ENCODE measurements around the gene LSP1.
A peak's percentile ranks its signal among the peaks of the same experiment; 100 is the strongest.

LSP1 gene

DNA sequence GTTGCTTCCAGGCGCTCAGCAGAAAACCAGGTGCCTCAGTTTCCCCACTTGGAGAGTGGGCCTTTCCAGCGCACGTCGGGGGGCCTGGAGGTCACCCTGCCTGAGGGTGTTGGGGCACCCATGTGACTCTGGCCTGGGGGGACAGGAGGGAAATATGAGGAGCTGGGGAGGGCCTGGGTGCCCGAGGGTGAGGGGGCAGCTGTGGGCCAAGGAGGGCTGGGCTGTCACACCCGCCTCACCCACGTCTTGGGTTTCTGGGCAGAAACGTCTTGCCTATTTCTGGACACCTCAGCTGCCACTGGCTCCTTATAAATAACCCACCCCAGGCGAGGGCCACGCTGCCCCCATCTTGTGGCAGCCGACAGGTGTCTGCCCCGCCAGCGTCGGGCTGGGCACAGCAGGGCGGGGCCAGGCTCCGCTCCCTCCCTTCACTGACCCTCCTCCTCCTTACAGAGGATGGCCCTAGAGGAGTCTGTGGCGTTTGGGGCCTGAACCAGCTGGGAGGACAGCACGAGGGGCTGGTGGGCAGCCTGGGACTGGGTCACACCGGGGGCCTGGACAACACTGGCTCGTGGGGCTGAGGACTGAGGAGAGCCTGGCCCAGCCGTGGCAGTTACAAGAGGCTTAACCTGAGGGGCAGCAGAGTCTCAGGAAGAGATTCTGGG lies 68.2 kb downstream of the LSP1 start:
- Mint-ChIP-seq H3K27me3 (peaks cover 44% of the 10 kb centered on the region), H3K4me3 (no peak overlapping the region)

DNA sequence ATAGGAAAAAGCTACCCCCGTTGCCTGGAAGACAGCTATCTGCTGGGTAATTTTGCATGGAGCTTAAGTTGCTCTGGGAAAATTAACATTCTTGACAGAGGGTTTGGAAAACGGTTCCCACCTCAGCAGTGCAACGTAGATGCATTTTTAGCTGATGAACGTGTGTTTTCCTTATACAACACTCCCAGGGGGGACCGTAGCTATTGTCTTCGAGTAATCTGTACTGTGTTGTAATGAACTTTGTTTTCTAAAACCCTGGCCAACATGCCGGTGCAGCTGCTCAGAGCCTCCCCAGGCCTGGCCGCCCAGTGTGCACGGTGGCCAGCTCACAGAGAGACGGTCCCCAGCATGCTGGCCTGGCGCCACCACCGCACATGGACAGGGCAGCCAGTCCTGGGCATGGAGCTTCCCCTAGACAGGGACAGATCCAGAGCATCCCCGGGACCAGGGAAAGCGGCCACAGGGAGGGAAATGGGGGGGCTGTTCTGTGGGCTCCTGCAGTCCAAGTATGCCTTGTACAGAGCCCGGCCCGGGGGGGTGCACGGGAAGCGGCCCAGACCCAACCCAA lies 68.8 kb downstream of the LSP1 start:
- CTCF ChIA-PET, result interaction anchor here (1.0 to 2.3 kb wide), 5 partner anchors 31 to 282 kb away, joined by 3 to 9 read pairs (median 5); partner anchors contain the start of gene PRR33
- H3K4me3 Mint-ChIP-seq, result no peak overlapping the region
- H3K27ac Mint-ChIP-seq, result no peak overlapping the region
- H3K4me1 Mint-ChIP-seq, result peaks cover 6% of the 10 kb centered on the region
- H3K9me3 Mint-ChIP-seq, result no peaks in the 10 kb centered on the region
- H3K36me3 Mint-ChIP-seq, result no peaks in the 10 kb centered on the region
- no peak for DNase-seq
- H3K27me3 Mint-ChIP-seq, result peaks cover 48% of the 10 kb centered on the region

More for the DNA sequence above, 68.2 kb downstream of the LSP1 start:
- Mint-ChIP-seq H3K36me3 (no peaks in the 10 kb centered on the region), H3K9me3 (no peaks in the 10 kb centered on the region), H3K4me1 (peaks cover 8% of the 10 kb centered on the region), H3K27ac (peak overlapping the region; percentile 49)
- CTCF ChIA-PET, result interaction anchor here (0.6 to 2.3 kb wide), 4 partner anchors 29 to 85 kb away, joined by 3 to 9 read pairs (median 6); partner anchors contain the start of gene PRR33
- no peak for DNase-seq

- no peak overlapping the region for H3K4me3 Mint-ChIP-seq
- peaks cover 6% of the 10 kb centered on the region for H3K4me1 Mint-ChIP-seq
- H3K36me3 Mint-ChIP-seq, result no peaks in the 10 kb centered on the region
- no peak for DNase-seq
- no peak overlapping the region for H3K27ac Mint-ChIP-seq
- peaks cover 50% of the 10 kb centered on the region for H3K27me3 Mint-ChIP-seq
- CTCF ChIA-PET, result interaction anchor here (0.6 to 2.3 kb wide), 6 partner anchors 31 to 1182 kb away, joined by 3 to 9 read pairs (median 4); partner anchors contain the start of gene PRR33
- no peaks in the 10 kb centered on the region for H3K9me3 Mint-ChIP-seq
Measured at GRCh38 chr11:1922481-1923081, 69.7 kb downstream of the LSP1 start.

- Mint-ChIP-seq H3K27ac (no peak overlapping the region), H3K27me3 (peaks cover 48% of the 10 kb centered on the region), H3K4me1 (peaks cover 6% of the 10 kb centered on the region), H3K36me3 (no peaks in the 10 kb centered on the region), H3K9me3 (no peaks in the 10 kb centered on the region), H3K4me3 (no peak overlapping the region)
- DNase-seq, result no peak
- CTCF ChIA-PET, result no interaction called here
Measured at GRCh38 chr11:1923201-1923956, 70.5 kb downstream of the LSP1 start.

DNA sequence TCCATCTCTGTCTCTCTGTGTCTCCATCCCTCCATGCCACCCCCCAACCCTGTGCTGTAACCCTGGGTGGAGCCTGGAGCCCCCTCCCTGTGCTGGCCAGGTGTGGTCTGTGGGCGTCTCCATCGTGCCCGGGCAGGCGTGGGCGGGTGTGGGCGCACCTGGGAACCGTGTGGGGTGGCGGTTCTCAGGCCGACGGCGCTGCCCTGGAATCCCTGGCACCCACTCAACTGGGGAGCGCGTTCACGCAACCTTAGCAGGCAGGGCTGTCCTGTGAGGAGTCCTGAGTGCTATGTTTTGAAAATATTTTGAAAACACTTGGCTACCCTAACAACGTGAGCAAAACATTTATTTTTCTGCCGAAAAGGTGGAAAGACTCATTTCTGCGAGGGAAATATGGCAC lies 71.3 kb downstream of the LSP1 start:
- CTCF ChIA-PET, result no interaction called here
- Mint-ChIP-seq H3K4me3 (no peak overlapping the region), H3K36me3 (no peaks in the 10 kb centered on the region), H3K9me3 (no peaks in the 10 kb centered on the region), H3K27ac (no peak overlapping the region), H3K4me1 (peaks cover 6% of the 10 kb centered on the region), H3K27me3 (peaks cover 51% of the 10 kb centered on the region)
- no peak for DNase-seq

- H3K36me3 Mint-ChIP-seq, result no peaks in the 10 kb centered on the region
- DNase-seq, result peak; percentile 20
- peaks cover 54% of the 10 kb centered on the region for H3K27me3 Mint-ChIP-seq
- CTCF ChIA-PET, result no interaction called here
- no peaks in the 10 kb centered on the region for H3K9me3 Mint-ChIP-seq
- H3K4me3 Mint-ChIP-seq, result no peak overlapping the region
- H3K27ac Mint-ChIP-seq, result no peak overlapping the region
- H3K4me1 Mint-ChIP-seq, result peaks cover 6% of the 10 kb centered on the region
Measured at GRCh38 chr11:1924646-1925372, 71.9 kb downstream of the LSP1 start.

DNA sequence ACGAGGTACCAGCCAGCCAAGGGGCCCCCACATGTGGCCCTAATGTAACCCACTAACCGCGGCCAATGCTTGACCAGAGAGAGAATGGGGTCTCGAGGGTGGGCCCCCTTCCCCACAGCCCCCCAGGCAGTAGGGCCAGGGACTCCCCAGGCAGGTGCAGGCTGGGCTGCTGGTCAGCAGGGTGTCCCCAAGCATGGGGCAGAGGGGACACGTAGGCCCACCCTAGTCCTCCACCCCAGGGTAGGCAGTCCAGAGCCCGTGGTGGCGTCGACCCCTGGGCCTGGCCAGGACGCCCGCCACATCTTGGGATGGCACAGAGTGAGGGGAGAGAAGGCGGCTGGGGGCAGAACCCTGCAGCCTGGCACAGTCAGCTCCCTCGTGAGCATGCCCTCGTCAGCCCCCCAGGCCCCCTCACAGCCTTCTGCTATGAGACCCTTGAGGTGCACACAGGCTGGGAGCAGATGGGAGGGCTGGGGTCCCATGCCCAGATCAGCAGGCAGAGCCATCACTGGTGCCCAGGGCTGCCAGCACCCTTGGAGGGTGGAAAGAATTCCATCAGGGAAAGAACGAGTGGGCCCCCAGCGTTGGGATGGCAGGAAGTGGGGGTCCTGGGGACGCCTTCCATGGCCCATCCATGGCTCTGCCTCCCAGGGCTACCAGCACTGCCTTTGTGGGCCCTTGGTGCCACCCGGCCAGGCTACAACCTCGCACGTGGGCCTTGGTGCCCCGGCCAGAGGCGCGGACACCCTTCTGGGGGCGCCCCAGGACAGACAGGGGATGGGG lies 72.7 kb downstream of the LSP1 start:
- Mint-ChIP-seq H3K9me3 (no peaks in the 10 kb centered on the region), H3K27ac (no peak overlapping the region), H3K4me3 (no peak overlapping the region), H3K36me3 (no peaks in the 10 kb centered on the region), H3K4me1 (peaks cover 6% of the 10 kb centered on the region), H3K27me3 (peaks cover 58% of the 10 kb centered on the region)
- CTCF ChIA-PET, result no interaction called here
- DNase-seq, result no peak

DNA sequence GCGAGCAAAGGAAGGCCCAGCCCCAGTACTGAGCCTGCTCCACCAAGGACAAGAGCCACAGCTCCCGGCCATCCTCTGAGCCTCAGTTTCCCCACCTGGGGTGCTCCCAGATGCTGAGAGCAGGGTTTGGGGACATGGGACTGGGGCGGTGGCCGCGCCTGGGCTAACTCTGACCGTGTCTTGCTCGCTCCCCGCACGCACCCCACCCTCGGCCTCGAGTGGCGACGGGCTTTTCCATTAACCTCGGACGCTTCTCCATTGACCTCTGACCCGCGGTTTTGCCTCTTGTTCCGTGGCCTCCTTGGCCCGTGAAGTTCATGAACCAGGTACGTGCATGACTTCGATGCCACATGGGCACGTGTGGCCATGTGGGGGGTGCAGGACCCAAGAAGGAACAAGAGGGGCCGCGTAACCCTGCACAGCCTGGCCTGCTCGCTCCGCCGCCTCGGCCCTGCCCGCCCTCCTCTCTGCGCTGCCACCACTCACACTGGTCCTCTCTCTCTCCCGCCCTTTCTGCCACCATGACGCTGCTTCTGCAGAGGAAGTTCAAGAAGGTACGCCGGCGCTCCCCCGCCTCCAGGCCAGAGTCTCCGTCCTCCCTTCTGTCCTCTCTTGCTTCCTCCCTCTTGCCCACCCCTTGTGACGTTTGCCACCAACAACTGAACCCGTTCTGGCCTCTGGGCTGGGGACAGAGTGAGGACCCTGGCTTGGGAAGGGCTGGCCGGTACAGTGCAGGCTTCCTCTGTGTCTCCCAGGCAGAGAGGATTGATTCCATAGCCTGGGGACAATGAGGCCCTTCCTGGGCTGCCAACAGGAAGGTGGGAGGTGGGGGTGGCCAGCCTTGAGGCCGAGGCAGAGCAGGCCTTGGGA lies 73.5 kb downstream of the LSP1 start:
- no peaks in the 10 kb centered on the region for H3K9me3 Mint-ChIP-seq
- H3K4me1 Mint-ChIP-seq, result peaks cover 6% of the 10 kb centered on the region
- no peak overlapping the region for H3K4me3 Mint-ChIP-seq
- peaks cover 53% of the 10 kb centered on the region for H3K27me3 Mint-ChIP-seq
- DNase-seq, result peak; percentile 20
- CTCF ChIA-PET, result no interaction called here
- H3K27ac Mint-ChIP-seq, result no peak overlapping the region
- no peaks in the 10 kb centered on the region for H3K36me3 Mint-ChIP-seq

DNA sequence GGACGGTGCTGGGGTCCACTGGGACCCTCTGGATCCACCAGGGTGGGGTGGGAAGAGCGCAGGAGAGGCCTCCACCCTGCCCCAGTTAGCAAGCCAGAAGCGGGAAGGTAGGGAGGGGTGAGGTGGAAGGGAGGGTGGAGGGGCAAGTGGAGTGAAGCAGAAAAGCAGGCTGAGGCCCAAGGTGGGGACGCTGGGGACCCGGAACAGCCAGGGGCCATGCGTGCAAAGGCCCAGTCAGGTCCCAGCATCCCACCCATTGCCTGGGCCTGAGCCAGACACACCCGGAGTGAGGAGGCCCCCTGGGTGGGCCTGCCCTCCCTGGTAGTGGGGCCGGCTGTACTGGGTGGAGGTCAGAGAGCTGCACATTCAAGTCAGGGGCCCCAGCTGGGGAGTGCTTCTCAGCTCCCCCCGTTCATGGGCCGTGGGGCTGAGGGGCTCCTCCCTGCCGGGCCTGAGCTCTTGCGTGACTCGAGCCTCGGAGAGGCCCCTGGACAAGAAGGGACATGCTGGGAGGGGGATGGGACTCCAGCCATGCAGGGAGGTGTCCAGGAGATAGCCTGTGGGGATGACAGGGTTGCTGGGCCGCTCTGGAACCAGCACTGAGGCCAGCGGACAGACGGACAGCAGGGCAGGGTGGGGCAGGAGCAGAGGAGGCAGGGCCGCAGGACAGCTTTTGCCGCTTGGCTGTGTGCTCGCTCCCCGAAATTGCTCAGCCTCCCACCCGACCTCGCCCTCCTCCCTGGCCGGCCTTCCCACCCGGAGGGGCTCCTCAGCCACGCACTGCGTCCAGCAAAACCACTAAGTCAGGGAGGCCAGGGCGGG lies 74.4 kb downstream of the LSP1 start:
- H3K27ac Mint-ChIP-seq, result no peak overlapping the region
- H3K4me3 Mint-ChIP-seq, result no peak overlapping the region
- peaks cover 6% of the 10 kb centered on the region for H3K4me1 Mint-ChIP-seq
- H3K27me3 Mint-ChIP-seq, result peaks cover 57% of the 10 kb centered on the region
- CTCF ChIA-PET, result no interaction called here
- no peaks in the 10 kb centered on the region for H3K9me3 Mint-ChIP-seq
- H3K36me3 Mint-ChIP-seq, result no peaks in the 10 kb centered on the region
- no peak for DNase-seq

GRCh38 chr11:1927848-1928469 lies 75.1 kb downstream of the LSP1 start:
- Mint-ChIP-seq H3K36me3 (no peaks in the 10 kb centered on the region), H3K27me3 (peaks cover 57% of the 10 kb centered on the region), H3K27ac (no peak overlapping the region), H3K4me1 (peaks cover 3% of the 10 kb centered on the region), H3K4me3 (no peak overlapping the region), H3K9me3 (no peaks in the 10 kb centered on the region)
- CTCF ChIA-PET, result no interaction called here
- no peak for DNase-seq

GRCh38 chr11:1928470-1928890 lies 75.6 kb downstream of the LSP1 start:
- Mint-ChIP-seq H3K4me1 (peaks cover 3% of the 10 kb centered on the region), H3K27ac (no peak overlapping the region)

More at GRCh38 chr11:1928470-1928890, 75.6 kb downstream of the LSP1 start:
- no peaks in the 10 kb centered on the region for H3K36me3 Mint-ChIP-seq
- no peak for DNase-seq
- H3K9me3 Mint-ChIP-seq, result no peaks in the 10 kb centered on the region
- peaks cover 57% of the 10 kb centered on the region for H3K27me3 Mint-ChIP-seq
- CTCF ChIA-PET, result no interaction called here
- no peak overlapping the region for H3K4me3 Mint-ChIP-seq
